Measurements from ENCODE around the gene HIKESHI.

Gene HIKESHI

GRCh38 chr11:86377972-86378371 lies 75.9 kb downstream of the HIKESHI start:
- DNase-seq (ENCODE audit: low read depth), result no peak

DNA sequence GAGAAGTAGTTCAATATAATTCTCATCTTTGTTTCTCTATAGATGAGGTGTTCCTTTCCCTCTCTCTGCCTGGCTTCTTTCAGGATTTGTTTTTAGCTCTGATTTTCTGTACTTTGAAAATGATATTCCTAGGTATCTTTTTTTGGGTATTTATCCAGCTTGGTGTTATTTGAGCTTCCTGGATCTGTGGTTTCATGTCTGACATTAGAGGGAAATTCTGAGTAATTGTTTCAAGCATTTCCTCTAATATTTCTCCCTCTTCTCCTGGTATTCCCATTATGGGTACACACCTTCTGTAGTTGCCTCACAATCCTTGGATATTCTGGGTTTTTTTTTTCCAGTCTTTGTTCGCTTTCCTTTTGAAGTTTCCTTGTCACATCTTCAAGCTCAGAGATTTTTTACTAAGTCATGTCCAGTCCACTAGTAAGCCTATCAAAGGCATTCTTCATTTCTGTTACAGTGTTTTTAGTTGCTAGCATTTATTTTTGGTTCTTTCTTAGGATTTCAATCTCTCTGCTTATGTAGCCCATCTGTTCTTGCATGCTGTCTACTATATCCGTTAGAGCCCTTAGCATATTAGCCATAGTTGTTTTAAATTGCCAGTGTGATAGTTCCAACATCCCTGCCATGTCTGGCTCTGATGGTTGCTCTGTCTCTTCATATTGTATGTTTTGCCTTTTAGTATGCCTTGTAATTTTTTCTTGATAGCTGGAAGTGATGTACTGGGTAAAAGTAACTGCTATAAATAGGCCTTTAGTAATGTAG lies 78.4 kb downstream of the HIKESHI start:
- DNase-seq (ENCODE audit: low read depth), result no peak

DNA sequence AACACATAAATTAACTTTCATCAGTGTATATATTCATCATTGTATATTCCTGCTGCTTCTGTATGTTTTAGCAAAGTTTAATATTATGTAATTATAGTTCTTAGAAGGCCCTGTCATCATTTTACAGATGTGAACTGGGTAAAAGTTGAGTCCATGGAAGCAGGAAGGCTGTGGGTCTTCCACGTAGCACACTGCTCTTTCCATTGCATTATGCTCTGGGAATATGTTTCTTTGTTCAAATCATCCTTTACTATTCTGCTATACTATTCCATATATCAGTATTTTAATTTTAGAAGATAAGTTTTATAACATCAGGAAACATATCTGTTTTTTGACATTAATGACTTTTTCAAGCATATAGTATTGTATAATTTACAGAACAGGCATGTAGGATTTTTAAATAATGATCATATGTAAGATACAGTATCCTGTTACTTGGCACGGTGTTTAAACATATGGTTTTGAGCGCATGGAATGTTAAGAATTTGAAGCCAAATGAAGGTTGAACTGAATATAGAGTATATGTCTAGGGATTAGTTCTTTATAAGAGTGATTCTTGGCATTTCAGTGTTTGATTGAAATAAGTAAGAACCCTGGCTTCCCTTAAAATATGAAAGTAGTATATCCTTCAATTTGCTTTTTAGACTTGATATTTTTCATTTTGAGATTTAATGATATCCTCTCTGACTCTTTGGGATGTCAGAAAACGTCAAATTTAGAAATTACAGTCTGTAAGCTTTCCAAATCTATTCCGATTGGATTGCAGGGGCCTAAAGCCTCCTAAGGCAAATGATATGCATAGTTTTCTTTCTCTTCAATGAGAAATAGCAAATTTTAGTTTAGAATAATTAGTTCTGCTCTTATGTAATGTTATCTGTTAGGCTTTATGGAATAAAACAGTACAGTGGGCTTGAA lies 81.3 kb downstream of the HIKESHI start:
- DNase-seq (ENCODE audit: low read depth), result no peak

GRCh38 chr11:86386283-86386682 lies 84.2 kb downstream of the HIKESHI start:
- DNase-seq (ENCODE audit: low read depth), result no peak

DNA sequence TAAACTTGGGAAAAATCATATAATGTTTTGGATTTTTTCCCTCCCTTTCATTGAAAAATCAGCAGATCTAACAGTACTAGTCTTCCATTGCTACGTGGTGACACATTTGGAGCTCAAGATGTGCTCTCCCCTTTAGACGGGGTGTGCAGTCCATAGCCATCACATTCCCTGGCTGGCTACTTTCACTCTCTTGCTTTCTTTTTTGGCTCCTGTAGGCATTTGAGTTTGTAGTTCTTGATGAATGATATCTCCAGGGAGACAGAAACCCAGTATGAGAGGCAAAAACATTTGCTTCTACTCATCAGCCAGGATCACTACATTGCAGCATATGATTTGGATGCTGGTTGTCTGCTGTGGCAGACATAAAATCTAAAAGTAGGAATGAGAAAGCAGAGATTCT lies 84.7 kb downstream of the HIKESHI start:
- DNase-seq (ENCODE audit: low read depth), result no peak

DNA sequence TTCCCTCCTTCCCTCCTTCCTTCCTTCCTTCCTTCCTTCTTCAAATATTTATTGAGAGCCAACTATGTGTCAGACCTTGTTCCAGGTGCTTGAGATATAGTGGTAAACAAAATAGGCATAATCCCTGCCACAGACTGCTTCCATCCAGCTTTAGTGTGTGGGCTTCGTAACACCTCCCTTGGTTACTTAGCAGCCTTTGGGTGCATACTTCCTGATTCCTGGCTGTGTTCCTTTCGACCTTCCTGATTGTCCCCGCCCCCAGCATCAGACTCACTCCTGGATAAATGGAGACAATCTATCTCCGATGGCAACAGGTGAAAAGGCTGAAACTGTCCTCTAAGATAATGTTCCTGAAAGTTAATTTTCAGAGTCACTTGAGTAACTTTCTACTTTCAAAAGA lies 86.2 kb downstream of the HIKESHI start:
- no peak for DNase-seq (ENCODE audit: low read depth)

DNA sequence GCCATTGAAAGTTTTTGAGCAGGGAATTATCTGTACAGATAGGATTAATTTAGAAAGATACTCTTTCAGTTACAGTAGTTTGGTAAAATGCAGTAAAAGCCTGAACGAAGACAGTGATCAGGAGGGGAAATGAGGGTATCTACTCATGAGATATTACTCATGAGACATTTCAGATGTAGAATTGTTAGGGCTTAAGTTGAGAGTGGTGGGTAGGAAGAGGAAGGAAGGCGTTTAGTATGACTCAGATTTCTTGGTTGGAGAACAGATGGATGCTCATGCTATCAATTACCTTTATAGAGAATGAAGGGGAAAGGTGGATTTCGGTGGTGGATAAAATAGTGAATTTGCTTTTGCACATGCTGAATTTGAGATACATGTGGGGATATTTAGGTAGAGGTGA lies 88.4 kb downstream of the HIKESHI start:
- no peak for DNase-seq (ENCODE audit: low read depth)

DNA sequence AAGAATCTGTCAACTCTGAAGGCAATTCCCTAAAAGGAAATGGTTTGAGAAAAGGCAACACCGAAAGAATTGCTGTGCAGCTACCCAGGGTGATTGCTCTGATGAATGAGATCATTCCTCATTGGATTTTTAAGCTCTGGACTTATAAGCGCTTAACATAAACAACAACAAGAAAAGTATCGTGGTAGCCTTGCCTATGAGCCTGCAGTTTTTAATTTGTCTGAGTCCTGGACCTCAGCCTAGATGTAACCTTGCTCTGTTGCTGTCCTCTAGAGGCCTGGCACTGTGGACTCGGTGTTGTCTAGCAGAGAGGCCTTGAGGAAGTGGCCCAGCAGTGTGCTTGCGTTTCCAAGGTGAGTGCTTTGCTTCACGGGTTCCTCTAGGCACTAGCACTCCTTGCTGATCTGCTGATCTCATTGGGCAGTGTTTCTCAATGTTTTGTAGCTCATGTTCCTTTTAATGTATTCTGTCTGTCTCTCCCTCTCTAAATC lies 93.1 kb downstream of the HIKESHI start:
- DNase-seq (ENCODE audit: low read depth), result no peak

Measured in T-helper 22 cell (primary cell).